VCaP (cell line): ENCODE results near the gene PTGER2.

Source experiments
- H3K27ac ChIP-seq: fragments of 450-650 bp; 2 replicates; pipeline ENCODE4 v1.5.1; 2017
- CTCF ChIP-seq: fragments of 450-650 bp; conservative IDR thresholded peaks from 2 replicates; pipeline ENCODE4 v1.5.1; 2017; ENCODE audit warnings: mild to moderate bottlenecking, moderate library complexity

The PTGER2 gene

GRCh38 chr14:52269100-52269499, 45.0 kb upstream of the PTGER2 start:
- no peak overlapping the region for H3K27ac ChIP-seq
- TF ChIP-seq CTCF: no peak

DNA sequence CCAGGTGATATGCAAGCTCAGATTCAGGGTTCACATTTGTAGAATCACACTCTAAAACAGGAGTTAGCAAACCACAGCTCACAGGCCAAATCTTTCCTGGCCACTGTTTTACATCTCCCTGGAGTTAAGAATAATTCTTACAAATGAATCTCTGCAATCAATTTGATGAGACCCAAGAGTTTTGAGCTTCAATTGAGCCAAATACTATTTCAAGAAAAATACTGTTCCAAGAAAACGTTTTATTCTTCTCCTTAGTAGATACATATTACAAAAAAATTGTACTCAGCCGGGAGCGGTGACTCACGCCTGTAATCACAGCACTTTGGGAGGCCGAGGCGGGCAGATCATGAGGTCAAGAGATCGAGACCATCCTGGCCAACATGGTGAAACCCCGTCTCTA, 44.1 kb upstream of the PTGER2 start:
- no peak for TF ChIP-seq CTCF
- H3K27ac ChIP-seq: no peak overlapping the region

DNA sequence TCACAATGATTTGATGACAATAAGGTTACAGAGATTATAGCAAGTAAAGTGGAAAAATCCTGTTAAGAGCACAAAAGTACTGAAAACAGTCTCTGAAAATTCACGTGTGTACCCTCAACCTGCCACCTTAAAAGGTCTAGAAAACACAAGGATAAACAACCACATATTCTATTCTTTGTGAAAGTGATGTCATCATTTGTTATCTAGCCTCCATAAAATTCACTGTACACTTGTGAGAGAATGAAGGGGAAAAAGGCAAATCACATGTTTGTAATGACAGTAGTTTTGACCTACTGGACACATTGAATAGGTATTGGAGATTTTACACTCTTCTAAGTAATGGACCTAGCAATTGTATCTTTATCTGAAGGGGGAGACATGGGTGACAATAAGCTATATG, 42.6 kb upstream of the PTGER2 start:
- no peak for TF ChIP-seq CTCF
- no peak overlapping the region for H3K27ac ChIP-seq

GRCh38 chr14:52272375-52272774, 41.7 kb upstream of the PTGER2 start:
- no peak overlapping the region for H3K27ac ChIP-seq
- TF ChIP-seq CTCF: peak; percentile 73

DNA sequence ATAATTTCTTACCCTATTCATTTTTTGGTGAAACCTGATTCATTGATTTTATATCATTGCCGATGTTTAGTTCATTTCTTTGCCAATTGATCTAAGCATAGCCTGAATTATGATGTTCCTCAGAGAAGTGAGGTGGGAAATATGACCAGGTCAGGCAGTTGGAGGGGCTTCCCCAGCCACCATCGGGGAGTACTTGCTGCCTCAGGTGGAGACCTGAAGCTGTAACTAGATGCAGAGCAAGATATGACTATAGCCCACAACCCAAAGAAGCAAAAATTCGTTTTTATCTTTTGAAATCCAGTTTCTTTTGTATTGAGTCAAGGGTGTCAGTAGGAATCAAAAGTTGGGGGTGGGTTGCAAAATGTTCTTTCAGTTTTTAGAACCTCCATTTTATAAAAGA, 38.7 kb upstream of the PTGER2 start:
- TF ChIP-seq CTCF: no peak
- H3K27ac ChIP-seq: no peak overlapping the region

DNA sequence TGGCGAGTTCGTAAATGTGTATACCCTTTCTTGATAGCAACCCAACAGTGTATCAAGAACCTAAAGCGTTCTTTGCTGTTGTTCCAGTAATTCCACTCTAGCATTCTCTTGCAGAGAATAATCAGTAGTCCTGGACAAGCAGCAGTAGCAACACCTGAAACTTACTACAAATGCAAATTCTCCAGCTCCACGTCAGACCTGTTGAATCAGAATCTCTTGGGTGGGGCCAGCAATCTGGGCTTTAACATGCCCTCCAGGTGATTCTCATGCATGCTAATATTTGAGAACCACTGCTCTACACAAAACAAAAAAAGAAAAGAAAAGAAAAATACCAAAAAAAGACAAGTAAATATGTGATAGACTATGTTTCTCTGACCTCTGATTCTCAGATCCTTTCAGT, 36.6 kb upstream of the PTGER2 start:
- TF ChIP-seq CTCF: no peak
- no peak overlapping the region for H3K27ac ChIP-seq

DNA sequence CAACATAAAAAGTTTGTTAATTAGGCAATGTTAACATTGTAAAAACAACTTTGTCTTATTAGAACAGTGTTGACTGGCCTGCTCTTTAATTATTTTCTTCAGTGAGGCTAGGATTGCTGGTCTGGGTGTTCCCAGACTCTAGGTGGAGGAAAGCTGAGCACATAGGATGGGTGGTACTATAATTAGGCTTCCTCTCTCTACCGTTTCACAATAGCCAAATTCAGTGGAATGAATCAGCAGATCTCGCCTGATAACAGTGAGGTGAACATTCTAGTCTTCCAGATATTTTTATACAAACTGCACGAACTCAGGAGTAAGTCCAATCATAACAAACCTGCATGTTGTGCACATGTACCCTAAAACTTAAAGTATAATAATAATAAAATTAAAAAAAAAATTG, 34.7 kb upstream of the PTGER2 start:
- TF ChIP-seq CTCF: no peak
- no peak overlapping the region for H3K27ac ChIP-seq

GRCh38 chr14:52283099-52283498, 31.0 kb upstream of the PTGER2 start:
- no peak overlapping the region for H3K27ac ChIP-seq
- no peak for TF ChIP-seq CTCF
